Ascending aorta (tissue), 2 donors: ENCODE measurements around the gene ZFYVE28. TPM values are rescaled to one million over a fixed set of nuclear protein-coding genes. Genes with fewer than 3 reads are reported as not detected.

ENCODE experiments used
- DNase-seq, 2 donors: peaks; one replicate each; pipeline ENCODE4 v3.0.0-alpha.2; 2019; ENCODE audit warnings: low spot score in 2 of 2
- H3K27ac ChIP-seq, 2 donors: fragments of 200-600 bp; sonication (generic); one replicate each; pipeline ENCODE4 v1.5.1; 2016 to 2017; ENCODE audit warnings: mild to moderate bottlenecking in 1 of 2
- H3K27me3 ChIP-seq: fragments of 200-600 bp; sonication (generic); one replicate; pipeline ENCODE4 v1.5.1; 2017
- H3K36me3 ChIP-seq, 2 donors: fragments of 200-600 bp; sonication (generic); one replicate each; pipeline ENCODE4 v1.5.1; 2016
- H3K4me1 ChIP-seq, 2 donors: fragments of 200-600 bp; sonication (generic); one replicate each; pipeline ENCODE4 v1.5.1; 2016 to 2017; ENCODE audit warnings: mild to moderate bottlenecking in 1 of 2
- H3K4me3 ChIP-seq, 2 donors: fragments of 200-600 bp; sonication (generic); one replicate each; pipeline ENCODE4 v1.5.1; 2016 to 2017; ENCODE audit warnings: mild to moderate bottlenecking in 1 of 2
- H3K9me3 ChIP-seq, 2 donors: fragments of 200-600 bp; sonication (generic); one replicate each; pipeline ENCODE4 v1.5.1; 2016
- intact Hi-C: fragments of 100-400 bp; cut with DNase I; formaldehyde crosslinking; loops from one replicate; pipeline ENCODE4 v1.15.1; 2023
- total RNA-seq: library from RNA; depleted of rRNA; stranded (reverse); fragments of >200 nt; gene quantifications from one replicate; pipeline ENCODE4 v1.1.0, GENCODE V29; 2016
- TF ChIP-seq, protein P1 (sequence below), 3 experiments: fragments of 200-600 bp in 2 of 3; fragments of 450-650 bp in 1 of 3; sonication (generic) in 2 of 3; IDR thresholded peaks; one replicate each; pipeline ENCODE4 v1.5.1; 2016 to 2019; ENCODE audit warnings: antibody characterized with exemption in 3 of 3, mild to moderate bottlenecking in 1 of 3, moderate library complexity in 1 of 3

ZFYVE28 gene
- total RNA-seq, 1 donor from 2014 or later: 12.3 TPM

DNA sequence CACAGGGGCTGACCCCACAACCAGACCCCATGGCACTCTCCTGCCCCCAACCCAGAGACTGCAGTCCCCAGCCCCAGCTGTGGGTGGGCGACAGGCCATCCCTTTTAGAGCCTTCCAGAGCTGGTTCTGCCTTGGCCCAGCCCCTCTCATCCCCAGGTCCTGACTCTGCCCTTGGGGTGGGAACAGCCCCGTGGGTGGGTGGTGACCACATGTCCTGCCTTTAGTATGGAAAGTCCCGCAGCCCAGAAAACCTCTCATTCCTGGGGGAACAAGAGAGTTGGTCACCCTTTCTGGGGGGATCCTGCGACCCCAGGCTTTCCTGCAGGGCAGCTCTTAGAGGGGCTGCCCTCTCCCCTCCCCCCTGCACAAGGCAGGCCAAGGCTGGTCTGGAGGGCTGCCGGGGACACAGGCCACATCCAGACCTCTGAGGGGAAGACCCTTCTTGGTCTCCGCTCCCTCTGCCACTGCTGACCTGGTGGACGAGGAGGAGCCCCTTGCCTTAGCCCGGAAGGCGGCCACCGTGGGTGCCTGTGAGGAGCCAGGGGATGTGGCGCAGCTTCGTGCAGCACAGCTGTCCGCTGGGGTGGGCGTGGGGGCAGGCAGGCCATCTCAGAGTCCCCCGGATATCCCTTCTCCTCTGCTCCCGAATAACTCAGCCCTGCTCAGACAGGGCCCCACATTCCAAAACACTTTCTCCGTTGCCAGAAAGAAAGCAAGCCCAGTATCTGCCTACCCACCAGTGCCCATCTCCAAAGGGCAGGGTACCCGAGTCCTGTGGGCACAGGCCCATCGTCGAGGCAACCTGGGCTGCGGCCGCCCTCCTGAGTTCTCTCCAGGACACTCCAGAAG lies 149.9 kb downstream of the ZFYVE28 start:
- no peak for DNase-seq
- intact Hi-C loops: loop anchor here (10.0 kb wide), 4 partner anchors 394 to 584 kb away; partner anchors contain the start of genes ADD1, FAM53A, NSD2 and TNIP2
- Histone ChIP-seq H3K27me3 (no peaks in the 10 kb centered on the region), H3K4me1 (peaks cover 8 to 14% of the 10 kb centered on the region in 2 donors), H3K36me3 (no peaks in the 10 kb centered on the region), H3K4me3 (no peak overlapping the region), H3K9me3 (no peaks in the 10 kb centered on the region), H3K27ac (no peak overlapping the region)
- TF ChIP-seq, protein P1, sequence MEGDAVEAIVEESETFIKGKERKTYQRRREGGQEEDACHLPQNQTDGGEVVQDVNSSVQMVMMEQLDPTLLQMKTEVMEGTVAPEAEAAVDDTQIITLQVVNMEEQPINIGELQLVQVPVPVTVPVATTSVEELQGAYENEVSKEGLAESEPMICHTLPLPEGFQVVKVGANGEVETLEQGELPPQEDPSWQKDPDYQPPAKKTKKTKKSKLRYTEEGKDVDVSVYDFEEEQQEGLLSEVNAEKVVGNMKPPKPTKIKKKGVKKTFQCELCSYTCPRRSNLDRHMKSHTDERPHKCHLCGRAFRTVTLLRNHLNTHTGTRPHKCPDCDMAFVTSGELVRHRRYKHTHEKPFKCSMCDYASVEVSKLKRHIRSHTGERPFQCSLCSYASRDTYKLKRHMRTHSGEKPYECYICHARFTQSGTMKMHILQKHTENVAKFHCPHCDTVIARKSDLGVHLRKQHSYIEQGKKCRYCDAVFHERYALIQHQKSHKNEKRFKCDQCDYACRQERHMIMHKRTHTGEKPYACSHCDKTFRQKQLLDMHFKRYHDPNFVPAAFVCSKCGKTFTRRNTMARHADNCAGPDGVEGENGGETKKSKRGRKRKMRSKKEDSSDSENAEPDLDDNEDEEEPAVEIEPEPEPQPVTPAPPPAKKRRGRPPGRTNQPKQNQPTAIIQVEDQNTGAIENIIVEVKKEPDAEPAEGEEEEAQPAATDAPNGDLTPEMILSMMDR (IDR thresholded peaks at IDR 0.05): no peak

DNA sequence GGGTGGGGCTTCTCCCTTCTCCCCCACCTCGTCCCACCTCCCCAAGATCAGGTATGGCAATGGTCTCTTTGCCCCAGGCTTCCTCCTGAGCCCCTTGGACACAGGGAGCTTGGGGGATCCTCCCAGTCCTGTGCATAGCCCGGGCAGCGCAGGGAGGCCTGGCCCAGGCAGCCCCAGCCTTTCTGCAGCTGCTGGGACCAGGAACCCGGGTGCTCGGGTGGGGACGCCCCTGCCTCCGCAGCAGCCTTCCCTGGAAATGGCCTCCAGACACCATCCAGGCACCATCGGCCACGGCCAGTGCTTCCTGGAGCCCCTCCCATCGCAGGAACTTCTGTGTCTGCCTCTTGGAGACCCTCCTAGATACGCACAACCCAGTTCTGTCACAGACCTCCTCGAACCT lies 150.6 kb downstream of the ZFYVE28 start:
- intact Hi-C loops: loop anchor here (10.0 kb wide), 4 partner anchors 393 to 583 kb away; partner anchors contain the start of genes ADD1, FAM53A, NSD2 and TNIP2
- TF ChIP-seq, protein P1 (IDR thresholded peaks at IDR 0.05): no peak
- Histone ChIP-seq H3K4me1 (peaks cover 8 to 20% of the 10 kb centered on the region in 2 donors), H3K36me3 (no peaks in the 10 kb centered on the region), H3K27ac (no peak overlapping the region), H3K9me3 (no peaks in the 10 kb centered on the region), H3K27me3 (no peaks in the 10 kb centered on the region), H3K4me3 (no peak overlapping the region)
- no peak for DNase-seq

DNA sequence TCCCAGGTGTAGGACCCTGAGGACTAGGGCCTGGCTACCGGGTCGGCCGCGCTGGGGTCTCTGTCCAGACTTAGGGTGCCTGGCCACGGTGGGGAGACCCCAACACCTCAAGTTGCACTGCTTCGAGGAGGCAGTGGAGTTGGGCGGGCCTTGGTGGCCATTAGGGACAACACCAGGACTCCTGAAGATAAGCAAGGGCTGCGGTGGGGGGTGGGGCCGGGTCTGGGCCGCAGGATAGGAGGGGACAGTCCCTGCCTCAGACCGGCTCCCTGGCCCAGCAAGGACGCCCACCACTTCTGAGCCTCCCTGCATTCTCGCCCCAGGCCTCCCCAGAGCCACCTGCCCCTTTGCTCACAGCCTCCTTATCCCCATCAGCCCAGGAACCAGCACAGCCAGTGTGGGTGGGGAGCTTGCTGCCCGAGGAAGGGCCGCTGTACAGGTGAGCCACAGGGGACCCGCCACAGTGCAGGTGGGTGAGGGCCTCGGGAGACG lies 151.1 kb downstream of the ZFYVE28 start:
- Histone ChIP-seq H3K9me3 (no peaks in the 10 kb centered on the region), H3K27me3 (no peaks in the 10 kb centered on the region), H3K36me3 (no peaks in the 10 kb centered on the region), H3K4me1 (peaks cover 8 to 22% of the 10 kb centered on the region in 2 donors), H3K4me3 (no peak overlapping the region), H3K27ac (no peak overlapping the region)
- TF ChIP-seq, protein P1 (IDR thresholded peaks at IDR 0.05): no peak
- intact Hi-C loops: loop anchor here (10.0 kb wide), 4 partner anchors 393 to 583 kb away; partner anchors contain the start of genes ADD1, FAM53A, NSD2 and TNIP2
- no peak for DNase-seq

DNA sequence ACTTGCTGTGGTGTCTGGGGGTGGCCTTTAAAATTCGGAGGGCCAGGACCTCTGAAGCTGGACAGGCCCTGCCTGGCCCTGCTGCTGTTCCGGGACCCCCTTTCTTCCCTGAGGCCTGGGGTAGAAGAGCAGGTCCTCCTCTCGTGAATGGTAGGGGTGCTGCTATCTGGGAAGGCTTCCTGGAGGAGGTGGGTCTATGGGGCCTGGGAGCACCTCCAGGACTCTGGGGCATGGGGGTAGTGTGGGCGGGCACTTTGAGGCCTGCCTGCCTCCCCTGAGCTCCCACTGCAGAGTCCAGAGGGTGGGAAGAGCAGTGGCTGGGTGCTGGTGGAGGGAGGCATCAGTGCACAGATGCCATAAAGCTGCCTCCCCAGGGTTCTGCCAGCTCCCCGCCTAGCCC lies 151.6 kb downstream of the ZFYVE28 start:
- Histone ChIP-seq H3K27me3 (no peaks in the 10 kb centered on the region), H3K4me1 (peaks cover 8 to 22% of the 10 kb centered on the region in 2 donors), H3K9me3 (no peaks in the 10 kb centered on the region), H3K36me3 (no peaks in the 10 kb centered on the region), H3K4me3 (no peak overlapping the region), H3K27ac (no peak overlapping the region)
- TF ChIP-seq, protein P1 (IDR thresholded peaks at IDR 0.05): no peak
- intact Hi-C loops: loop anchor here (10.0 kb wide), 4 partner anchors 392 to 582 kb away; partner anchors contain the start of genes ADD1, FAM53A, NSD2 and TNIP2
- DNase-seq: no peak

DNA sequence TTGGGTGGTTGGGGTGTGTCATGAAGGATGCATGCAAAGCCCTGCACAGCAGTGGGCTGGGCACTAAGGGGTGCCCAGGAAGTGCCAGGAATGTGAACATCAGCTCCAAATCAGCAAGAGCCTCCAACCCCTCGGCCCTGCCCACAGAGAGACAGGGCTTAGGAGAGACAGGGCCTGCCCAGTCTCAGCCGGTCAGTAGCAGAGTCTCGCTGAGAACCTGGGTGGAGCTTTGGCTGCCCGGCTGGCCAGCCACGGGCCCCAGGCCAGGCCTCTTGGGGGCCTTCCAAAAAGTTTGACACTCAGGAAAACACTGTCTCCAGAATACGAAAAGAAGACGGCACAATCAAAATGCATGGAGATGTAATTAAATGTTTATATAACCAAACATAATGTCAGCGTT lies 152.3 kb downstream of the ZFYVE28 start:
- TF ChIP-seq, protein P1 (IDR thresholded peaks at IDR 0.05): no peak
- Histone ChIP-seq H3K4me3 (no peak overlapping the region), H3K4me1 (peaks cover 8 to 22% of the 10 kb centered on the region in 2 donors), H3K27me3 (no peaks in the 10 kb centered on the region), H3K27ac (peak overlapping the region; percentile 57 to 59), H3K36me3 (no peaks in the 10 kb centered on the region), H3K9me3 (no peaks in the 10 kb centered on the region)
- DNase-seq: no peak
- intact Hi-C loops: loop anchor here (10.0 kb wide), 4 partner anchors 391 to 581 kb away; partner anchors contain the start of genes ADD1, FAM53A, NSD2 and TNIP2
